Lung (tissue), 12 donors: ENCODE data around the gene SLC35B1. TPM values are rescaled to one million over a fixed set of nuclear protein-coding genes. Genes with fewer than 3 reads are reported as not detected.
A peak's percentile ranks its signal among the peaks of the same experiment; 100 is the strongest.
"Not testable (repeated sequence)": the region's sequence is repeated elsewhere in the genome, so short reads cannot be mapped to it uniquely, and the experiment has no call there.

Experiments
- ATAC-seq: fragments of 200-7000 bp; cut with Tn5 transposase; one replicate; pipeline ENCODE4 v1.9.1; 2020; ENCODE audit warnings: moderate number of reproducible peaks; ENCODE audit not compliant: insufficient read depth, low FRiP score
- DNase-seq, 3 donors: peaks; one replicate each; pipeline ENCODE4 v3.0.0-alpha.2; 2013 to 2017
- H3K27ac ChIP-seq, 2 donors: one replicate each; pipeline ENCODE4 v1.5.1; 2013; ENCODE audit warnings: mild to moderate bottlenecking in 2 of 2, moderate library complexity in 2 of 2, control low read depth in 1 of 2, inconsistent platforms in 1 of 2, low read depth in 1 of 2, low read length in 1 of 2
- H3K27me3 ChIP-seq, 3 donors: one replicate each; pipeline ENCODE4 v1.5.1; 2013; ENCODE audit warnings: low read length in 2 of 3; ENCODE audit not compliant: control insufficient read depth in 3 of 3, insufficient read depth in 3 of 3
- H3K36me3 ChIP-seq, 4 donors: one replicate each; pipeline ENCODE4 v1.5.1; 2013; ENCODE audit warnings: low read length in 4 of 4, mild to moderate bottlenecking in 1 of 4, moderate library complexity in 1 of 4; ENCODE audit not compliant: control insufficient read depth in 4 of 4, insufficient read depth in 4 of 4
- H3K4me1 ChIP-seq, 5 donors: one replicate each; pipeline ENCODE4 v1.5.1; 2013; ENCODE audit warnings: low read length in 5 of 5, mild to moderate bottlenecking in 2 of 5, moderate library complexity in 1 of 5; ENCODE audit not compliant: control insufficient read depth in 5 of 5, insufficient read depth in 5 of 5
- H3K4me3 ChIP-seq: one replicate; pipeline ENCODE4 v1.5.1; 2013; ENCODE audit warnings: mild to moderate bottlenecking, control low read depth, moderate library complexity
- H3K9ac ChIP-seq, 2 donors: one replicate each; pipeline ENCODE4 v1.5.1; 2013; ENCODE audit warnings: low read length in 2 of 2, control low read depth in 1 of 2; ENCODE audit not compliant: insufficient read depth in 1 of 2
- H3K9me3 ChIP-seq, 4 donors: one replicate each; pipeline ENCODE4 v1.5.1; 2013; ENCODE audit warnings: low read length in 3 of 4, mild to moderate bottlenecking in 1 of 4, moderate library complexity in 1 of 4; ENCODE audit not compliant: control insufficient read depth in 4 of 4, insufficient read depth in 3 of 4
- WGBS, 2 donors: extraction: QIAGEN DNeasy Blood & Tissue Kit; methylation state at CpG; one replicate each; pipeline ENCODE4 v1.1.7; 2013; 5-methylcytosine and 5-hydroxymethylcytosine counted together
- polyA plus RNA-seq, 2 donors: library from polyadenylated mRNA; stranded (reverse); fragments of 200-250 nt; gene quantifications; one replicate each; pipeline ENCODE4 v1.2.1, GENCODE V29; 2013
- total RNA-seq, 2 donors: library from RNA; depleted of rRNA in 1 of 2; stranded (reverse); fragments of >200 nt in 1 of 2; gene quantifications; one replicate each; pipeline ENCODE4 v1.2.1, GENCODE V29; 2014 to 2021
- TF ChIP-seq, protein P1 (sequence below): IDR thresholded peaks from 2 replicates; pipeline ENCODE4 v1.5.1; 2012; ENCODE audit warnings: mild to moderate bottlenecking; ENCODE audit errors: control extremely low read depth, extremely low read depth
- donor health status: control.
- donor health status: control.
- donor health status: Bipolar disorder and iron deficiency.
- donor health status: healthy.
- donor health status: DM: yes; HTN: yes; CAD: no.

Gene SLC35B1
- total and polyA plus RNA-seq, 4 donors = 29.5 to 84.1 (median 69.3) TPM

DNA sequence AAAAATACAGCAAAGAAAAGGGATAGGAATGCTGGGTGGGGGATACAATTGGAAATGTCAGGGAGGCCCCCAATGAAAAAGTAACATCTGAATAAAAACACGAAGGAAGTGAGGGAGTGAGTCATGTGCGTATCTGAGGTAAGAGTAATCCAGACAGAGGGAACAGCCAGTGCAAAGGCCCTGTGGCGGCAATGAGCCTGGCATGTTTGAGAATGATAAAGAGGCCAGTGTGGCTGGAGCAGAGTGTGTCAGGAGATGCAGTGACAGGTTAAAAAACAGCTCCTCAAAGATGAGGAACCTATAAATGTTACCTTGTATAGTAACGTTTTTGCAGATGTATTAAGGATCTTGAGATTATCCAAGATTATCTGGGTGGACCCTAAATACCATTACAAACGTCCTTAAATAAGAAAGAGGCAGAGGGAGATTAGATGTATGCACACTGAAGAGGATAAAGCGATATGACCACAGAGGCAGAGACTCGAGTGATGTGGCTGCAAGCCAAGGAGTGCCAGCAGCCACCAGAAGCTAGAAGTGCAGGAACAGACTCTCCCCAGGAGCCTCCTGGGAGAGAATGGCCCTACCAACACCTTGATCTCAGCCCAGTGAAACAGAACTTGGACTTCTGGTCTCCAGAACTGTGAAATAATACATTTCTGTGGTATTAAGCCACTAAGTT is 17.8 kb upstream of the SLC35B1 start:
- H3K4me1 ChIP-seq = peaks cover 8 to 27% (median 18%) of the 10 kb centered on the region in 5 donors
- no peak overlapping the region for H3K4me3 ChIP-seq
- H3K9ac ChIP-seq = no peak overlapping the region
- 87 to 91% methylated on average over 7 of the region's 7 CpGs for WGBS, 2 donors
- TF ChIP-seq, protein P1, sequence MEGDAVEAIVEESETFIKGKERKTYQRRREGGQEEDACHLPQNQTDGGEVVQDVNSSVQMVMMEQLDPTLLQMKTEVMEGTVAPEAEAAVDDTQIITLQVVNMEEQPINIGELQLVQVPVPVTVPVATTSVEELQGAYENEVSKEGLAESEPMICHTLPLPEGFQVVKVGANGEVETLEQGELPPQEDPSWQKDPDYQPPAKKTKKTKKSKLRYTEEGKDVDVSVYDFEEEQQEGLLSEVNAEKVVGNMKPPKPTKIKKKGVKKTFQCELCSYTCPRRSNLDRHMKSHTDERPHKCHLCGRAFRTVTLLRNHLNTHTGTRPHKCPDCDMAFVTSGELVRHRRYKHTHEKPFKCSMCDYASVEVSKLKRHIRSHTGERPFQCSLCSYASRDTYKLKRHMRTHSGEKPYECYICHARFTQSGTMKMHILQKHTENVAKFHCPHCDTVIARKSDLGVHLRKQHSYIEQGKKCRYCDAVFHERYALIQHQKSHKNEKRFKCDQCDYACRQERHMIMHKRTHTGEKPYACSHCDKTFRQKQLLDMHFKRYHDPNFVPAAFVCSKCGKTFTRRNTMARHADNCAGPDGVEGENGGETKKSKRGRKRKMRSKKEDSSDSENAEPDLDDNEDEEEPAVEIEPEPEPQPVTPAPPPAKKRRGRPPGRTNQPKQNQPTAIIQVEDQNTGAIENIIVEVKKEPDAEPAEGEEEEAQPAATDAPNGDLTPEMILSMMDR = no peak
- ATAC-seq (no peak), DNase-seq (no peak)
- H3K27ac ChIP-seq = no peak overlapping the region
- H3K36me3 ChIP-seq = peaks cover 0 to 9% (median 6%) of the 10 kb centered on the region in 4 donors
- H3K9me3 ChIP-seq = peaks cover 0 to 2% (median 0%) of the 10 kb centered on the region in 4 donors
- no peaks in the 10 kb centered on the region for H3K27me3 ChIP-seq

DNA sequence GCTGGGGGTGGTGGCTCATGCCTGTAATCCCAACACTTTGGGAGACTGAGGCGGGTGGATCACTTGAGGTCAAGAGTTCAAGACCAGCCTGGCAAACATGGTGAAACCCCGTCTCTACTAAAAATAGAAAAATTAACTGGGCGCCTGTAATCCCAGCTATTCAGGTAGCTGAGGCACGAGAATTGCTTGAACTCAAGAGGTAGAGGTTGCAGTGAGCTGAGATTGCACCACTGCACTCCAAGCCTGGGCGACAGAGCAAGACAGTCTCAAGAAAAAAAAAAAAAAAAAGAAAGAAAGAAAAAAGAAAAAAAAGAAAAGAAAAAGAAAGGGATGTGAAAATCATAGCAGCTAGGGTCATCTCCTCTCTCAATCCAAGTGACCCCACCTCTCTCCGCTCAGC is 16.8 kb upstream of the SLC35B1 start:
- not testable (repeated sequence) for H3K9me3 ChIP-seq, H3K4me3 ChIP-seq, ATAC-seq, DNase-seq, H3K27me3 ChIP-seq, H3K27ac ChIP-seq, H3K9ac ChIP-seq
- WGBS, 2 donors = 71 to 86% methylated on average over 6 of the region's 6 CpGs
- Histone ChIP-seq H3K36me3 (peaks cover 0 to 16% (median 8%) of the 10 kb centered on the region in 4 donors), H3K4me1 (peaks cover 8 to 18% (median 14%) of the 10 kb centered on the region in 5 donors)

DNA sequence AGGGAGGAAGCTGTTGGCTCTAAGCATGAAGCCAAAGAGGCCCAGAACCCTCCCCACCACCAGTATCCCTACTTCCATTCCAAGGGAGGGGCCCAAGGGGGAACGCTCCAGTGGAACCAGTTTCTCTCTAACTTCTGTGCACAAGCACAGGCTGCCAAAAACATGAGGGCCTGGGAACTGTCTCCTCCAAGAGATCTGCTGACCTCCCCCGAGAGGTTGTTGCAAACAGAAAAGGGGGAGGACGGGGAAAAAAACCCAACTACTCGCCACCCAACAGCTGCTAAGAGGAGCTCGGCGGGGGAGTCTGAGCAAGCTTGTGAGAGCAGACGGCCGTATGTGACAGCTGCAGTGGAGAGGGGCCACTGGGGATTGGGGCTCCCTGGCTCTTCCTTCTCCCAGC is 15.7 kb upstream of the SLC35B1 start:
- no peak overlapping the region for H3K9ac ChIP-seq
- peaks cover 5 to 18% (median 14%) of the 10 kb centered on the region in 5 donors for H3K4me1 ChIP-seq
- H3K27me3 ChIP-seq = no peaks in the 10 kb centered on the region
- DNase-seq (peak; percentile 79 to 92 (median 84)), ATAC-seq (no peak)
- no peak overlapping the region for H3K4me3 ChIP-seq
- TF ChIP-seq, protein P1 = no peak
- peaks cover 0 to 20% (median 13%) of the 10 kb centered on the region in 4 donors for H3K36me3 ChIP-seq
- 31 to 49% methylated on average over 8 of the region's 8 CpGs for WGBS, 2 donors
- H3K9me3 ChIP-seq = peaks cover 0 to 2% (median 0%) of the 10 kb centered on the region in 4 donors
- peak overlapping the region; percentile 27 to 67 for H3K27ac ChIP-seq

DNA sequence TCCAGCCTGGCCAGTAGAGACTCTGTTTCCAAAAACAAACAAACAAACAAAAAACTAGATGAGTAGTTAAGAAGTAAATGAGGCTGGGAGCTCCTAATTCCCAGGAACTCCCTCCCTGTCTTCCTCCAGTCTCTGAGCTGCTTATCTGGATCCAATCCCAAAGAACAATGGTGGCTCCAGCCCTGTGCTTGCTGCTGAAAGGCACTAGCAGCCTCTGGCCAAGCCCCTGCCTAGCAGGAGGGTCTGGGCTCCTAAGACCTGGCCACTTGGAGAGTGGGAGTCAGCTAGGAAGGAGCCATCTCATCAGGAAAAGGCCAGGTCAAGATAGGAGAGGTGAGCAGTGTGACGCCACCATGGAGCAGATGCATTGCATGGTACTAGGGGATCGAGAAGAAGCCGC is 14.3 kb upstream of the SLC35B1 start:
- H3K9me3 ChIP-seq = peaks cover 0 to 2% (median 0%) of the 10 kb centered on the region in 4 donors
- no peak overlapping the region for H3K4me3 ChIP-seq
- H3K27ac ChIP-seq = no peak overlapping the region
- TF ChIP-seq, protein P1 = no peak
- H3K27me3 ChIP-seq = no peaks in the 10 kb centered on the region
- peaks cover 0 to 24% (median 18%) of the 10 kb centered on the region in 4 donors for H3K36me3 ChIP-seq
- ATAC-seq = no peak
- H3K4me1 ChIP-seq = peaks cover 5 to 18% (median 14%) of the 10 kb centered on the region in 5 donors
- DNase-seq = no peak
- no peak overlapping the region for H3K9ac ChIP-seq
- WGBS, 2 donors = 93 to 98% methylated on average over 3 of the region's 3 CpGs
